Lung (tissue), 13 donors: ENCODE results near the gene GNLY. TPM values are rescaled to one million over a fixed set of nuclear protein-coding genes. Genes with fewer than 3 reads are reported as not detected.
A peak's percentile ranks its signal among the peaks of the same experiment; 100 is the strongest.

Source experiments
- ATAC-seq: fragments of 200-7000 bp; cut with Tn5 transposase; one replicate; pipeline ENCODE4 v1.9.1; 2020; ENCODE audit warnings: moderate number of reproducible peaks; ENCODE audit not compliant: insufficient read depth, low FRiP score
- DNase-seq, 3 donors: peaks; one replicate each; pipeline ENCODE4 v3.0.0-alpha.2; 2013 to 2017
- H3K27ac ChIP-seq, 2 donors: one replicate each; pipeline ENCODE4 v1.5.1; 2013; ENCODE audit warnings: mild to moderate bottlenecking in 2 of 2, moderate library complexity in 2 of 2, control low read depth in 1 of 2, inconsistent platforms in 1 of 2, low read depth in 1 of 2, low read length in 1 of 2
- H3K27me3 ChIP-seq, 3 donors: one replicate each; pipeline ENCODE4 v1.5.1; 2013; ENCODE audit warnings: low read length in 2 of 3; ENCODE audit not compliant: control insufficient read depth in 3 of 3, insufficient read depth in 3 of 3
- H3K36me3 ChIP-seq, 4 donors: one replicate each; pipeline ENCODE4 v1.5.1; 2013; ENCODE audit warnings: low read length in 4 of 4, mild to moderate bottlenecking in 1 of 4, moderate library complexity in 1 of 4; ENCODE audit not compliant: control insufficient read depth in 4 of 4, insufficient read depth in 4 of 4
- H3K4me1 ChIP-seq, 5 donors: one replicate each; pipeline ENCODE4 v1.5.1; 2013; ENCODE audit warnings: low read length in 5 of 5, mild to moderate bottlenecking in 2 of 5, moderate library complexity in 1 of 5; ENCODE audit not compliant: control insufficient read depth in 5 of 5, insufficient read depth in 5 of 5
- H3K4me3 ChIP-seq: one replicate; pipeline ENCODE4 v1.5.1; 2013; ENCODE audit warnings: mild to moderate bottlenecking, control low read depth, moderate library complexity
- H3K9ac ChIP-seq, 2 donors: one replicate each; pipeline ENCODE4 v1.5.1; 2013; ENCODE audit warnings: low read length in 2 of 2, control low read depth in 1 of 2; ENCODE audit not compliant: insufficient read depth in 1 of 2
- H3K9me3 ChIP-seq, 4 donors: one replicate each; pipeline ENCODE4 v1.5.1; 2013; ENCODE audit warnings: low read length in 3 of 4, mild to moderate bottlenecking in 1 of 4, moderate library complexity in 1 of 4; ENCODE audit not compliant: control insufficient read depth in 4 of 4, insufficient read depth in 3 of 4
- CTCF ChIP-seq: IDR thresholded peaks from 2 replicates; pipeline ENCODE4 v1.5.1; 2012; ENCODE audit warnings: mild to moderate bottlenecking; ENCODE audit errors: control extremely low read depth, extremely low read depth
- WGBS, 2 donors: extraction: QIAGEN DNeasy Blood & Tissue Kit; methylation state at CpG; one replicate each; pipeline ENCODE4 v1.1.7; 2013; 5-methylcytosine and 5-hydroxymethylcytosine counted together
- polyA plus RNA-seq, 2 donors: library from polyadenylated mRNA; stranded (reverse); fragments of 200-250 nt; gene quantifications; one replicate each; pipeline ENCODE4 v1.2.1, GENCODE V29; 2013
- small RNA-seq: library from RNA; depleted of rRNA; stranded (forward); fragments of <200 nt; gene quantifications from one replicate; pipeline ENCODE3, GENCODE V24; 2014; ENCODE audit warnings: low replicate concordance
- total RNA-seq, 2 donors: library from RNA; depleted of rRNA in 1 of 2; stranded (reverse); fragments of >200 nt in 1 of 2; gene quantifications; one replicate each; pipeline ENCODE4 v1.2.1, GENCODE V29; 2014 to 2021
- donor health status: control.
- donor health status: control.
- donor health status: Bipolar disorder and iron deficiency.
- donor health status: healthy.
- donor health status: DM: yes; HTN: yes; CAD: no.

The GNLY gene
- total and polyA plus RNA-seq, 4 donors, result 9.0 to 13.6 (median 12.1) TPM; not detected in 1

DNA sequence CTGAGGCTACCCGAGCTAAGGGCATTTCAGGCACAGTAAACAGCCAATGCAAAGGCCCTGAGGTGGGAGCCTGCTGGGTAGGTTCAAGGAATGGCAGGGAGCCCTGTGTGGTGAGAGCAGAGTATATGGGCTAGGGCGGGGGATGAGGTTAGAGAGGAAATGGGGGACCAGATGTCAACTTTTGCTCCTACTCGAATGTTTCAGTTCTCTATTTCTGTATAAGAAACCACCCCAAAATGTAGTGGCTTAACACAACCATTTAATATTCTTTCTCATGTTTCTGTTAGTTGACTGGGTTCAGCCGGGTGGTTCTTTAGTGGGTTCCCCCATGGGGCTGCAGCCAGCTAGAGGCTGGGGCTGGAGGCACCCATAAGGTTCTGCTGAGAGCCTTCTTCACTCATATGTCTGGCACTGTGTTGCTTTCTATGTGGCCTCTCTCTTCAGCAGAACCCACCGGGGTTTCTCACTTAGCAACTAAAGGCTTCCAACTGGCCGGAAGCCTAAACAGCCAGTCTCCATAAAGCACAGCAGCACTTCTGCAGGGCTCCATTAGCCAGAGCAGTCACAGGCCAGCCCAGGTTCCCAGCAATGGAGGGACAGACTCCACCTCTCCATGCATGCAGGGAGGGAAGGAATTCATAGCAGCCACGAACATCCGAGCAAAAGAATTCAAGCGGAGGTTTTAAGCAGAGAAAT, 54.0 kb downstream of the GNLY start:
- H3K4me1 ChIP-seq, result peaks cover 17 to 72% (median 26%) of the 10 kb centered on the region in 5 donors
- no peak for TF ChIP-seq CTCF
- H3K9me3 ChIP-seq, result no peaks in the 10 kb centered on the region
- H3K27ac ChIP-seq, result no peak overlapping the region
- DNase-seq, result peak in 2 of 3 donors; percentile 60 to 68
- no peaks in the 10 kb centered on the region for H3K27me3 ChIP-seq
- 75 to 78% methylated on average over 9 of the region's 9 CpGs for WGBS, 2 donors
- H3K4me3 ChIP-seq, result no peak overlapping the region
- H3K9ac ChIP-seq, result no peak overlapping the region
- no peaks in the 10 kb centered on the region for H3K36me3 ChIP-seq
- no peak for ATAC-seq

Small RNA genes within 50 kb of the gene (small RNA-seq; reads per million reads assigned to genes)
- not detected for gene RNU1-38P

Other genes with a start within 250 kb of the GNLY start
- gene MAT2A, start 155.2 kb upstream of the GNLY start, total RNA-seq, result 100 to 1,000 TPM; 150 to 228 TPM
- 100 to 1,000 TPM in 1 of 2 donors, 10 to 100 TPM in 1; 79.4 to 168 TPM for gene MAT2A, start 155.2 kb upstream of the GNLY start, polyA plus RNA-seq
- 10 to 100 TPM; 41.5 to 69.2 TPM for gene GGCX, start 132.9 kb upstream of the GNLY start, total RNA-seq
- 10 to 100 TPM; 21.8 to 48.1 TPM for gene GGCX, start 132.9 kb upstream of the GNLY start, polyA plus RNA-seq
- 100 to 1,000 TPM in 1 of 2 donors, 10 to 100 TPM in 1; 64.0 to 207 TPM for gene VAMP8, start 116.8 kb upstream of the GNLY start, total RNA-seq
- gene VAMP8, start 116.8 kb upstream of the GNLY start, polyA plus RNA-seq, result 100 to 1,000 TPM; 434 to 626 TPM
- gene VAMP5, start 109.9 kb upstream of the GNLY start, total RNA-seq, result 10 to 100 TPM; 18.5 to 68.8 TPM
- 100 to 1,000 TPM in 1 of 2 donors, 10 to 100 TPM in 1; 77.3 to 165 TPM for gene VAMP5, start 109.9 kb upstream of the GNLY start, polyA plus RNA-seq
- 100 to 1,000 TPM in 1 of 2 donors, 10 to 100 TPM in 1; 90.2 to 105 TPM for gene RNF181, start 98.6 kb upstream of the GNLY start, total RNA-seq
- 100 to 1,000 TPM; 265 to 296 TPM for gene RNF181, start 98.6 kb upstream of the GNLY start, polyA plus RNA-seq
- gene TMEM150A, start 91.7 kb upstream of the GNLY start, total RNA-seq, result 10 to 100 TPM; 10.2 to 29.0 TPM
- gene TMEM150A, start 91.7 kb upstream of the GNLY start, polyA plus RNA-seq, result 10 to 100 TPM; 34.5 to 48.6 TPM
- gene C2orf68, start 82.3 kb upstream of the GNLY start, total RNA-seq, result 10 to 100 TPM; 38.4 to 43.0 TPM
- 10 to 100 TPM; 23.2 to 51.9 TPM for gene C2orf68, start 82.3 kb upstream of the GNLY start, polyA plus RNA-seq
- 10 to 100 TPM; 40.9 to 42.9 TPM for gene USP39, start 78.2 kb upstream of the GNLY start, total RNA-seq
- 10 to 100 TPM; 29.9 to 42.1 TPM for gene USP39, start 78.2 kb upstream of the GNLY start, polyA plus RNA-seq
- over 10,000 TPM in 1 of 2 donors, 1,000 to 10,000 TPM in 1; 6,615 to 19,115 TPM for gene SFTPB, start 26.2 kb upstream of the GNLY start, total RNA-seq
- gene SFTPB, start 26.2 kb upstream of the GNLY start, polyA plus RNA-seq, result over 10,000 TPM; 12,892 to 14,488 TPM
- gene ATOH8, start 59.6 kb downstream of the GNLY start, total RNA-seq, result 10 to 100 TPM; 38.6 to 51.4 TPM
- gene ATOH8, start 59.6 kb downstream of the GNLY start, polyA plus RNA-seq, result 10 to 100 TPM; 49.7 to 63.3 TPM
- gene ST3GAL5, start 194.6 kb downstream of the GNLY start, total RNA-seq, result 100 to 1,000 TPM in 1 of 2 donors, 10 to 100 TPM in 1; 71.1 to 149 TPM
- gene ST3GAL5, start 194.6 kb downstream of the GNLY start, polyA plus RNA-seq, result 10 to 100 TPM; 31.1 to 57.7 TPM